GM12892 (cell line): ENCODE measurements around the gene ELAPOR1.

ENCODE experiments used
- POLR2A ChIP-seq: IDR thresholded peaks from 2 replicates; pipeline ENCODE4 v1.6.1; 2011; ENCODE audit warnings: low read depth, low read length, control low read depth
- POLR2AphosphoS5 ChIP-seq: IDR thresholded peaks from 2 replicates; pipeline ENCODE4 v1.6.1; 2011; ENCODE audit warnings: low read depth, low read length, control low read depth
- TAF1 ChIP-seq: IDR thresholded peaks from 2 replicates; pipeline ENCODE4 v1.6.1; 2011; ENCODE audit warnings: low read depth, mild to moderate bottlenecking, control low read depth, low read length, borderline replicate concordance

DNA sequence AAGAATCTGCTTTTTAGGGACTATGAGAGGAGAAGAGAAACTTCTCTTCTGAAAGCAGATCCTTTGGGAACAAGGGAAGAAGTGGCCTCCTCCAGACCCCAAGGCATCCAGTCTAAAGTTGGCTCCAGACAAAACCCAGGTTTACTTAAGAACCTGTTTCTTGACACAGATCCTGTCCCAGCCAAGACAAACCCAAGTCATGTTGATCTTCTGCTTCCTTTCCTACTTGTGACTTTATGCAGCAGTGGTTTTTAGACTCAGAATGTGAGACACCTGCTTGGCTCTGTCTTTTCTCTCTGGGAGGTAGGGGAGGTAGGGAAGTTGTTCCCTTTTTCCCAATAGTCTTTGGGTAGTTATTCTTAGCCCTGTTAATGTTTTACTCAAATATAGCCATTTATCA, 38.3 kb downstream of the ELAPOR1 start:
- TF ChIP-seq POLR2A (no peak), POLR2AphosphoS5 (no peak), TAF1 (no peak)
